ENCODE data around the gene EXO1. TPM values are rescaled to one million over a fixed set of nuclear protein-coding genes. Genes with fewer than 3 reads are reported as not detected.
"Not testable (repeated sequence)": the region's sequence is repeated elsewhere in the genome, so short reads cannot be mapped to it uniquely, and the experiment has no call there.

The EXO1 gene
- polyA plus RNA-seq (2013, experiment 1 of 2; ENCODE audit: insufficient read length): 9.5 TPM
- polyA plus RNA-seq (2013, experiment 2 of 2; ENCODE audit: insufficient read length): 0.81 TPM

GRCh38 chr1:241847796-241848685 lies at the start of gene EXO1:
TSS of gene EXO1 (plus strand) at chr1:241848204. CDS start at chr1:241850426, 2,222 bp downstream.
- peak; percentile 92 for DNase-seq

DNA sequence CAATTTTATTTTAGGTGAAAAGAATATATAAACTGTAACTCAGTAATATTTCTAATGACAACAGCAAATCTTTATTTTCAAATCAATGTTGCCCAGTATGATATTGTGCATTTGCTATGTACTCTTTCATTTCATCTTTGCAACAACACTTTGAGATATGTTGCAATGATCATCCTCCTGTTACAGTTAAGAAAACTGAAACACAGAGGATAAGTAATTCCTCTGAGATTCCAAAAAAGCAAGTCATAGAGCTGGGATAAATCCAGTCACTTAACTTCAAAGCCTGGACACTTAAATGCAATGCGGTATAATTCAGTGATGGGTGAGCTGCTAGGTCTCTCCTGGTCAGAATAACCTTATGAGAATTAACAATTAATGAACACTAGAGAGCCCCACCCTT lies 48.6 kb upstream of the EXO1 start:
- DNase-seq: no peak

DNA sequence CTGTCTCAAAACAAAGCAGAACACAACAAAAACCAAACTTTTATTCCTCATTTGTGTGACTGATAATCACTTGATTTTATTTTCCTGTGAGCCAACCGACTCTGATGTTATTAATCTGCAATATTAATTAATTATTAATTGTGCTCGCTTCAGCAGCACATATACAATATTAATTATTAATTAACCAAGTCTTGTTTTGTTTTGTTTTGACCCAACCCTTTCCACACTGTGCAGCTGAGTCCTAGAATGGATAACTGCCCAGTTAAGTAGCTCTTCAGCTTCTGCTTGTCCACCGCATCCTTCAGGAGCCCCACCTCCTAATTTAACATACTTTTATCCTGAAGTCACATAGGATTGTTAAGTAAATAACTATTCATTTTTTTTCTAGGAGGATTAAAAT lies 47.4 kb upstream of the EXO1 start:
- no peak for DNase-seq

DNA sequence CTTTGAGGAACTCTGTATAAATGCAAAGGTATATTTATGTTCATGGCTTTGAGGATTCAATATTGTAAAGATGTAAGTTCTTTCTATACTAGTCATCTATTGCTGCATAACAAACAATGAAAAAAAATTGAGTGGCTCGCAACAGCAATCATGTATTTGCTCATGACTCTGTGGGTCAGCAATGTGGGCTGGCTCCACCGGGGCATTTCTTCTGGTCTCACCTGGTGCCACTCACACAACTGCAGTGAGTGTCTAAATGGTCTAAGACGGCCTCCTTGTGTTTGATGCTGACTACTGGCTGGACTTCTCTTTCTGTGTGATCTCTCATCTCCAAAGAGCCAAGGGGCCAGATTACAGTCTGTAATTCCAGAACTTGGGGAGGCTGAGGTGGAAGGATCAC lies 45.1 kb upstream of the EXO1 start:
- DNase-seq: no peak

- DNase-seq: not testable (repeated sequence)
Observed at GRCh38 chr1:241804706-241805105, 43.3 kb upstream of the EXO1 start.

DNA sequence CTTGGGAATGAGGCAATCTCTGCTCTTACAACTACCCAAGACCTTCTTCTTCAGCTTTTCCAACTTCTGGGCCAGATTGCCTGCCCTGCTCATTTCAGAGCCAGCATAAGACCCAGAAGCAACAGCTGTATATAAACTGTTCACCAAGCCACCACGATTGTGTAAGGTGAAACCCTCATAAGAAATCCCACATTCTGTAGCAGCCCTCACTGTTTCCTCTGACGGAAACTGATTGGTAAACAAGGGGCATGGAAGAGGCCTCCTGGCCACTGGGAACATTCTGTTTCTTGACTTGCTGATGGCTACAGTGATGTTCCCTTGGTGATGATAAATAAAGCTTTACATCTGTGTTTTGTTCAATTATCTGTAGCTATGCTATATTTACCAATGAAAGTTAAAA lies 39.7 kb upstream of the EXO1 start:
- no peak for DNase-seq

GRCh38 chr1:241810769-241811405 lies 37.1 kb upstream of the EXO1 start:
- DNase-seq: no peak

DNA sequence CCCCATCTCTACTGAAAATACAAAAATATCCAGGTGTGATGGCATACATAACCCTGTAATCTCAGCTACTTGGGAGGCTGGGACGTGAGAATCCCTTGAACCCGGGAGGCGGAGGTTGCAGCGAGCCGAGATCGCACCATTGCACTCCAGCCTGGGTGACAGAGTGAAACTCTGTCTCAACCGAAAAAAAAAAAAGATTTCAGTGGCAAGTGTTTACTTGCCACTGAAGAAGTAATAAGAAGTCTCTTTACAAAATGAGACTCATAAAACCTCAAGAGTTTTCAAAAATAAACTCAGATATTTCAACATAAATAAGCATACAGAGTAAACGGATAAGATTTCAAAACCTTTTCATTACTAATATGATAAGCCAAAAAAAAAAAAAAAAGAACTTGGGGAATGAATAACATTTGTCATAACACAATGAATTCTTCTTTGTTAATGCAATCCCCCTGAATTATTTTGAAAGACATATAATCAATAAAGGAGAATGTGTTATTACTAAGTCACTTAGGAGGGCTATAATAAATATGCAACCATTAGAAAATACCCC lies 34.2 kb upstream of the EXO1 start:
- DNase-seq: no peak

DNA sequence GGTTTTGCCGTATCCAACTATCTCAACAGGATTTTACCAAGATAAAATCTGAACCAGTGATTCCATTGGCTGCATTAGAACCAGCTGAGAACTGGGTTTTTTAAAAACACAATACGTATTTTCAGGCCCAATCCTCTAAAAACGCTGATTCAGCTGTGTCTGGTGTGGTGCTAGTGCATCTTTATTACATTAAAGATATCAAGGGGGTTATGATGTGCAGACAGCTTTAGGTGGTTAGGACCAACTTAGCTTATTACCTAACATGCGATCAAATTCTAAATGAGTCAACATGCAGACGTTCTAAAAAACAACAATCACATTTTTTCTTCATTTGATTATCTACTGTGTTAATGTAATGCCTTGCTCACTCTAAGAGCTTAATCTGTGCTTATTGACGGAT lies 32.0 kb upstream of the EXO1 start:
- DNase-seq: no peak

- DNase-seq: peak; percentile 60
Observed at GRCh38 chr1:241817331-241817792, 30.6 kb upstream of the EXO1 start.

- no peak for DNase-seq
Observed at GRCh38 chr1:241817956-241818612, 29.9 kb upstream of the EXO1 start.

GRCh38 chr1:241819340-241819866 lies 28.6 kb upstream of the EXO1 start:
- DNase-seq: no peak

DNA sequence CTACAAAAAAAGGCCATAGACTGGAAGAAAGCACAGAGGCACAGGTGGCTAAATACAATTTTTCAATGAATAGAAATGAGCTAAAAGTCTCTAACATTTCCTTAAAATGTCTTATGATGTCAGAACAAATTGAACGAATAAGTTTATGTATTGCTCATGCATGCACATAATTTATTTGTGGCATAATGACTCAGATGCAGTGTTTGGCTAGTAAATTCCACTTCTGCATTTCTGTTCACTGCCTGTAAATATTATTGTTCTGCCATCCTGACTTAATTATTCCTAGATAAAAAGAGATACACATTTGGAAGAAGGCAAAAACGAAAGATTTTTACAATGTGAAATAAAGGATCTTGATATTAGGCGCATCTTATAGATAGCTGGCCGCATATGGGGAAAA lies 26.6 kb upstream of the EXO1 start:
- peak; percentile 45 for DNase-seq

DNA sequence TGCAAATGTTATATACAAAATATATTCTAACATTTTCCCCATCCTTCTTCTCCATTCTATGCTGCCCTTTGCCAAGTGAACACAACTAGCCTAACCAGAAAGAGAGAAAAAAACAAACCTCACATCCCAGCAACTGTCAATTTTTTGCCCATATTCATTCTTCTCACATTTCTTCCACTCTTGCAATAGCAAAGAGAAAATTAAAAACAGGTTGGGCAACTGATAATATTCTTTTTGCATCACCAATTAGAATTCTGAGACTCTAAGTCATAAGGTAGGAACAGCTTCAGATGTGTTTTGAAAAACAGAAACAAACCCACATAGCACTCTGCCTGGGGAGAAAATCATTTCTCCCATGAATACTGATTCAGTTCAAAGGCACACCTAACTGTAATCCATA lies 25.2 kb upstream of the EXO1 start:
- no peak for DNase-seq

- DNase-seq: no peak
Observed at GRCh38 chr1:241823925-241824324, 24.1 kb upstream of the EXO1 start.

GRCh38 chr1:241825581-241825980 lies 22.4 kb upstream of the EXO1 start:
- DNase-seq: peak; percentile 27

DNA sequence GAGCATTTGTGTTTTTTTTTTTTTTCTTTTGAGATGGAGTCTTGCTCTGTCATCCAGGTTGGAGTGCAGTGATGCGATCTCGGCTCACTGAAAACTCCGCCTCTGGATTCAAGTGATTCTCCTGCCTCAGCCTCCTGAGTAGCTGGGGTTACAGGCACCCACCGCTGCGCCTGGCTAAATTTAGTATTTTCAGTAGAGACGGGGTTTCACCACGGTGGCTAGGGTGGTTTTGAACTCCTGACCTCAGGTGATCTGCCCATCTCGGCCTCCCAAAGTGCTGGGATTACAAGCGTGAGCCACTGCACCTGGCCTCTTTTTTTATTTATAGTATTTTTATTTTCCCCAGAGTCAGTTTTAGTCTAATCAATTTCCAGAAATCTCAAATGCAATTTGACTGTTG lies 21.4 kb upstream of the EXO1 start:
- DNase-seq: not testable (repeated sequence)

GRCh38 chr1:241827264-241827663 lies 20.7 kb upstream of the EXO1 start:
- DNase-seq: no peak

DNA sequence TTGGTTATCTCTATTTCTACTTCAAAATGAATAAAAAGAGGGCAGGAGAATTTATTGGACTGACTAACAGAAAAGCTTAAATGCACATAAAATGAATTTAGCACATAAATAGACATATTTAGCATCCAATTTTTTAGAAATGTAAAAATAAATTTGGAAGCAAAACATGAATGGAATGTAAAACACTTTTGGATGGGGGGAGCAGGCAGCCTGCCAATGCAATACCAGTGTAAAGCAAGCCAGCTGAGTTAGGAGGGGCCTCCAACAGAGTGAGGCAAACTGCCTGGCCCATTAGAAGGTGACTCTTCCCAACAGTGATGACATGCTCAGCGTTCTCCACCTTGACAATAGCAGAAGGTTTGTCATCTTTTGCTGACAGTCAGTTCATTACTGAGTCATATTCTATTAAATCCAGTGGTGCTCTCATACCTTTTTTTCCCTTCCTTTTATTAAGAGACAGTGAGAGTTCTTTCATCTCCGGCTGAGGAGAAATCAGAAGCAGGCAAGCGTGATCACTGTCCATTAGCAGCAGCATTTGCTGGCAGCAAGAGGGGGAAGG lies 19.5 kb upstream of the EXO1 start:
- peak; percentile 60 for DNase-seq

DNA sequence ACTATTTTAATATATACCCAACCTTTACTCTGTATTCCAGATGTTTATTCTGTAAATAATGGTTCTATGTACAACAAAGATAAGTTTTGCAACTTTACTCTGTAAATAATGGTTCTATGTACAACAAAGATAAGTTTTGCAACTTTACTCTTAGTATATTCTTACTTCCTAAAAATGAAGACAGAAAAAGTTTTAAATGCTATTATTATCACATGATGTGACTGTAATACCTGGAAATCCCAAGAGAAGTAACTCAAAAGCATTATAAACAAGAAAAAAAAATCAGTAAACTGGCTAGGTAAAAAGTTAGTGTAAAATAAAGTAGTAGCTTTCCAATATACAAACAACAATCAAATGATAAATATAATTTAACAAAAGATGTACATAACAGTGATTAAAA lies 18.5 kb upstream of the EXO1 start:
- DNase-seq: no peak

GRCh38 chr1:241834733-241835377 lies 13.1 kb upstream of the EXO1 start:
- DNase-seq: peak; percentile 54

GRCh38 chr1:241836941-241837340 lies 11.1 kb upstream of the EXO1 start:
- no peak for DNase-seq

Measured in fibroblast of skin of back (primary cell).